Measurements from ENCODE around the gene SUB1. TPM values are rescaled to one million over a fixed set of nuclear protein-coding genes. Genes with fewer than 3 reads are reported as not detected.
"Not testable (repeated sequence)": the region's sequence is repeated elsewhere in the genome, so short reads cannot be mapped to it uniquely, and the experiment has no call there.

Gene SUB1
- polyA plus RNA-seq, 1 donor (not counting 4 experiments of a cell fraction or from before 2014, with no cell fraction given), result 432 TPM

GRCh38 chr5:32628049-32628844 is 42.9 kb downstream of the SUB1 start:
- TF ChIP-seq EZH2 (IDR thresholded peaks at IDR 0.05; ENCODE audit: low read length), result no peak
- TF ChIP-seq, protein P1, sequence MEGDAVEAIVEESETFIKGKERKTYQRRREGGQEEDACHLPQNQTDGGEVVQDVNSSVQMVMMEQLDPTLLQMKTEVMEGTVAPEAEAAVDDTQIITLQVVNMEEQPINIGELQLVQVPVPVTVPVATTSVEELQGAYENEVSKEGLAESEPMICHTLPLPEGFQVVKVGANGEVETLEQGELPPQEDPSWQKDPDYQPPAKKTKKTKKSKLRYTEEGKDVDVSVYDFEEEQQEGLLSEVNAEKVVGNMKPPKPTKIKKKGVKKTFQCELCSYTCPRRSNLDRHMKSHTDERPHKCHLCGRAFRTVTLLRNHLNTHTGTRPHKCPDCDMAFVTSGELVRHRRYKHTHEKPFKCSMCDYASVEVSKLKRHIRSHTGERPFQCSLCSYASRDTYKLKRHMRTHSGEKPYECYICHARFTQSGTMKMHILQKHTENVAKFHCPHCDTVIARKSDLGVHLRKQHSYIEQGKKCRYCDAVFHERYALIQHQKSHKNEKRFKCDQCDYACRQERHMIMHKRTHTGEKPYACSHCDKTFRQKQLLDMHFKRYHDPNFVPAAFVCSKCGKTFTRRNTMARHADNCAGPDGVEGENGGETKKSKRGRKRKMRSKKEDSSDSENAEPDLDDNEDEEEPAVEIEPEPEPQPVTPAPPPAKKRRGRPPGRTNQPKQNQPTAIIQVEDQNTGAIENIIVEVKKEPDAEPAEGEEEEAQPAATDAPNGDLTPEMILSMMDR (optimal IDR thresholded peaks at IDR 0.05 in 1 of 3, IDR thresholded peaks at IDR 0.05 in 1 of 3, conservative IDR thresholded peaks at IDR 0.05 in 1 of 3; ENCODE audit: extremely low read depth in 1 of 3, insufficient read depth in 2 of 3, low read length in 3 of 3), result no peak
- no peaks in the 10 kb centered on the region for H3K36me3 ChIP-seq (ENCODE audit: control insufficient read depth in 2 of 2, extremely low read depth in 1 of 2, insufficient read depth in 2 of 2, low read length in 2 of 2)
- no peak for FAIRE-seq
- H3K9me1 ChIP-seq (ENCODE audit: control insufficient read depth, extremely low read depth, insufficient read depth, low read length), result no peaks in the 10 kb centered on the region
- no peaks in the 10 kb centered on the region for H3K79me2 ChIP-seq (ENCODE audit: control insufficient read depth, insufficient read depth, low read length)
- H2AFZ ChIP-seq (ENCODE audit: control insufficient read depth, low read length), result no peak overlapping the region
- H4K20me1 ChIP-seq (ENCODE audit: control insufficient read depth, extremely low read depth, insufficient read depth, low read length), result no peaks in the 10 kb centered on the region
- no peak overlapping the region for H3K27ac ChIP-seq (ENCODE audit: control insufficient read depth, insufficient read depth, low read length)
- no peaks in the 10 kb centered on the region for H3K27me3 ChIP-seq (ENCODE audit: control insufficient read depth, extremely low read depth, insufficient read depth, low read length)
- H3K4me1 ChIP-seq (ENCODE audit: control insufficient read depth, extremely low read depth, insufficient read depth, low read length), result no peaks in the 10 kb centered on the region
- no peak for DNase-seq (ENCODE audit: low read depth, low spot score)
- no peaks in the 10 kb centered on the region for H3K9me3 ChIP-seq (ENCODE audit: control insufficient read depth, low read depth, low read length)
- H3K9ac ChIP-seq (ENCODE audit: control insufficient read depth, extremely low read depth, insufficient read depth, low read length), result no peak overlapping the region
- H3K4me2 ChIP-seq (ENCODE audit: control insufficient read depth, extremely low read depth, insufficient read depth, low read depth, low read length), result no peak overlapping the region
- H3K4me3 ChIP-seq (ENCODE audit: control insufficient read depth in 2 of 3, extremely low read depth in 1 of 3, insufficient read depth in 2 of 3, low read depth in 1 of 3, low read length in 3 of 3), result no peak overlapping the region
- dilution Hi-C loops (cut with MboI; ENCODE audit: extremely low pct_ligation_motif_present, low sequenced_read_pairs), result no loop called here

DNA sequence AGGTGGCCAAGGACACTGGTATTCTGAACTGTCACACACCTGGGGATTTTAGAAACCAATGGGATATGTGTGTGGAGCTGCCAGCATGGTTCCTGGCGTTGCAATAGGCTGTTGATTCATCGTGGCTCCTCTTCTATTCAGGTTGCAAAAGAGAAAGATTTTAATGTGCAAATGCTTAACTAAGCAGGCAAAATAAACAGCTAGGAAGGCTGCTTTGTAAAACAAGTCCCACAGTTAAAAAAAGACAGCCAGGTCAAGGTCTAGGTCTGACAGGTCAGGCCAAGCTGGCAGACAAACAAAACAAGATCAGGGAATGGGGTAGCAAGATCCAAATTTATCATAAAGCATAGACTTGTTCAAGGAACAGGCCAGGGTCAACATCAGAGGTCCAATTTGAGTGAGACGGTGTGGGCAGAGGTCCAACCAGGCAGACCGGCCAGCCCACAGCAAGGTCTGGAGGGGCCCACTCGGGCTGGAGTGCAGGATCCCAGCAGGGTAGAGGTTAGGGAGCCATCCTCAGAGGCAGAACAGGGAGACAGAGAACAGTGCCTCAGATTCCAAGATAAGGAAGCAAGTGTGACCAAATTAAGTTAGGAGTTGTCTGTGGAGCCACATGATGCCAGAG is 45.6 kb downstream of the SUB1 start:
- no peaks in the 10 kb centered on the region for H4K20me1 ChIP-seq (ENCODE audit: control insufficient read depth, extremely low read depth, insufficient read depth, low read length)
- H3K36me3 ChIP-seq (ENCODE audit: control insufficient read depth in 2 of 2, extremely low read depth in 1 of 2, insufficient read depth in 2 of 2, low read length in 2 of 2), result no peaks in the 10 kb centered on the region
- no peak for TF ChIP-seq EZH2 (IDR thresholded peaks at IDR 0.05; ENCODE audit: low read length)
- TF ChIP-seq, protein P1 (optimal IDR thresholded peaks at IDR 0.05 in 1 of 3, IDR thresholded peaks at IDR 0.05 in 1 of 3, conservative IDR thresholded peaks at IDR 0.05 in 1 of 3; ENCODE audit: extremely low read depth in 1 of 3, insufficient read depth in 2 of 3, low read length in 3 of 3), result no peak
- no peak overlapping the region for H2AFZ ChIP-seq (ENCODE audit: control insufficient read depth, low read length)
- H3K27me3 ChIP-seq (ENCODE audit: control insufficient read depth, extremely low read depth, insufficient read depth, low read length), result no peaks in the 10 kb centered on the region
- no peaks in the 10 kb centered on the region for H3K4me1 ChIP-seq (ENCODE audit: control insufficient read depth, extremely low read depth, insufficient read depth, low read length)
- dilution Hi-C loops (cut with MboI; ENCODE audit: extremely low pct_ligation_motif_present, low sequenced_read_pairs), result no loop called here
- FAIRE-seq (no peak), DNase-seq (ENCODE audit: low read depth, low spot score) (no peak)
- H3K27ac ChIP-seq (ENCODE audit: control insufficient read depth, insufficient read depth, low read length), result no peak overlapping the region
- no peak overlapping the region for H3K4me2 ChIP-seq (ENCODE audit: control insufficient read depth, extremely low read depth, insufficient read depth, low read depth, low read length)
- no peaks in the 10 kb centered on the region for H3K9me1 ChIP-seq (ENCODE audit: control insufficient read depth, extremely low read depth, insufficient read depth, low read length)
- no peaks in the 10 kb centered on the region for H3K79me2 ChIP-seq (ENCODE audit: control insufficient read depth, insufficient read depth, low read length)
- H3K9ac ChIP-seq (ENCODE audit: control insufficient read depth, extremely low read depth, insufficient read depth, low read length), result no peak overlapping the region
- no peak overlapping the region for H3K4me3 ChIP-seq (ENCODE audit: control insufficient read depth in 2 of 3, extremely low read depth in 1 of 3, insufficient read depth in 2 of 3, low read depth in 1 of 3, low read length in 3 of 3)
- no peaks in the 10 kb centered on the region for H3K9me3 ChIP-seq (ENCODE audit: control insufficient read depth, low read depth, low read length)

GRCh38 chr5:32633017-32633416 is 47.7 kb downstream of the SUB1 start:
- H2AFZ ChIP-seq (ENCODE audit: control insufficient read depth, low read length); H3K27ac ChIP-seq (ENCODE audit: control insufficient read depth, insufficient read depth, low read length); H4K20me1 ChIP-seq (ENCODE audit: control insufficient read depth, extremely low read depth, insufficient read depth, low read length); H3K4me2 ChIP-seq (ENCODE audit: control insufficient read depth, extremely low read depth, insufficient read depth, low read depth, low read length); H3K36me3 ChIP-seq (ENCODE audit: control insufficient read depth in 2 of 2, extremely low read depth in 1 of 2, insufficient read depth in 2 of 2, low read length in 2 of 2); H3K4me3 ChIP-seq (ENCODE audit: control insufficient read depth in 2 of 3, extremely low read depth in 1 of 3, insufficient read depth in 2 of 3, low read depth in 1 of 3, low read length in 3 of 3); dilution Hi-C loops (cut with MboI; ENCODE audit: extremely low pct_ligation_motif_present, low sequenced_read_pairs); H3K9me3 ChIP-seq (ENCODE audit: control insufficient read depth, low read depth, low read length); FAIRE-seq; H3K9ac ChIP-seq (ENCODE audit: control insufficient read depth, extremely low read depth, insufficient read depth, low read length); H3K27me3 ChIP-seq (ENCODE audit: control insufficient read depth, extremely low read depth, insufficient read depth, low read length); H3K9me1 ChIP-seq (ENCODE audit: control insufficient read depth, extremely low read depth, insufficient read depth, low read length); H3K4me1 ChIP-seq (ENCODE audit: control insufficient read depth, extremely low read depth, insufficient read depth, low read length); DNase-seq (ENCODE audit: low read depth, low spot score); H3K79me2 ChIP-seq (ENCODE audit: control insufficient read depth, insufficient read depth, low read length): not testable (repeated sequence)

Measured in keratinocyte (primary cell).